Body of pancreas (tissue), 4 donors: ENCODE results near the gene AP2A2.

Experiments used
- CTCF ChIP-seq, 7 experiments: fragments of 450-650 bp in 4 of 7; fragments of 200-600 bp in 3 of 7; sonication (generic) in 3 of 7; IDR thresholded peaks; one replicate each; pipeline ENCODE4 v1.5.1; 2016 to 2019; ENCODE audit warnings: antibody characterized with exemption in 7 of 7
- POLR2A ChIP-seq, 3 donors: fragments of 450-650 bp; IDR thresholded peaks; one replicate each; pipeline ENCODE4 v1.6.1; 2016; ENCODE audit warnings: antibody characterized with exemption in 3 of 3, mild to moderate bottlenecking in 2 of 3

GRCh38 chr11:1012740-1013630 is 87.3 kb downstream of the AP2A2 start:
- no peak for TF ChIP-seq CTCF (IDR thresholded peaks at IDR 0.05)
- TF ChIP-seq POLR2A (IDR thresholded peaks at IDR 0.05), result no peak
